T-helper 1 cell treated with Interleukin-12 subunit alpha and Interleukin-12 subunit beta and Interleukin-4 antibody, amounts not matched to agents 30 μg/mL and 1 μg/mL, for 36 hours (primary cell): ENCODE results near the gene SIN3B.

Experiments
- H3K27ac Mint-ChIP-seq: one replicate; pipeline ENCODE4 v1.8.0; 2021; ENCODE audit warnings: mild to moderate bottlenecking, mixed read lengths
- H3K27me3 Mint-ChIP-seq: one replicate; pipeline ENCODE4 v1.8.0; 2021; ENCODE audit warnings: low read depth, mixed read lengths
- H3K36me3 Mint-ChIP-seq: one replicate; pipeline ENCODE4 v1.8.0; 2021; ENCODE audit warnings: low read depth, mixed read lengths
- H3K4me1 Mint-ChIP-seq: one replicate; pipeline ENCODE4 v1.8.0; 2021; ENCODE audit warnings: low read depth, mixed read lengths
- H3K4me3 Mint-ChIP-seq: one replicate; pipeline ENCODE4 v1.8.0; 2021; ENCODE audit warnings: mild to moderate bottlenecking, moderate library complexity, mixed read lengths
- H3K9me3 Mint-ChIP-seq: one replicate; pipeline ENCODE4 v1.8.0; 2021; ENCODE audit warnings: mixed read lengths

The SIN3B gene

GRCh38 chr19:16895467-16896145 lies 66.4 kb downstream of the SIN3B start:
- Mint-ChIP-seq H3K27me3 (peaks cover 35% of the 10 kb centered on the region), H3K4me3 (peak overlapping the region; percentile 32), H3K36me3 (no peaks in the 10 kb centered on the region), H3K27ac (peak overlapping the region; percentile 17), H3K4me1 (peaks cover 19% of the 10 kb centered on the region), H3K9me3 (no peaks in the 10 kb centered on the region)

- H3K4me3 Mint-ChIP-seq = peak overlapping the region; percentile 65
- H3K9me3 Mint-ChIP-seq = no peaks in the 10 kb centered on the region
- no peaks in the 10 kb centered on the region for H3K36me3 Mint-ChIP-seq
- H3K27ac Mint-ChIP-seq = peak overlapping the region; percentile 71
- peaks cover 19% of the 10 kb centered on the region for H3K4me1 Mint-ChIP-seq
- peaks cover 35% of the 10 kb centered on the region for H3K27me3 Mint-ChIP-seq
Observed at GRCh38 chr19:16896146-16897028, 67.2 kb downstream of the SIN3B start.

- Mint-ChIP-seq H3K27ac (peak overlapping the region; percentile 71), H3K4me1 (peaks cover 19% of the 10 kb centered on the region)
Observed at GRCh38 chr19:16897029-16897855, 68.0 kb downstream of the SIN3B start.

GRCh38 chr19:16897856-16898161 lies 68.6 kb downstream of the SIN3B start:
- H3K27ac Mint-ChIP-seq = peak overlapping the region; percentile 76

More at GRCh38 chr19:16897029-16897855, 68.0 kb downstream of the SIN3B start:
- no peaks in the 10 kb centered on the region for H3K9me3 Mint-ChIP-seq
- peak overlapping the region; percentile 65 for H3K4me3 Mint-ChIP-seq
- H3K27me3 Mint-ChIP-seq = peaks cover 35% of the 10 kb centered on the region
- no peaks in the 10 kb centered on the region for H3K36me3 Mint-ChIP-seq

GRCh38 chr19:16898361-16899015 lies 69.3 kb downstream of the SIN3B start:
- no peaks in the 10 kb centered on the region for H3K9me3 Mint-ChIP-seq
- no peaks in the 10 kb centered on the region for H3K36me3 Mint-ChIP-seq
- peak overlapping the region; percentile 70 for H3K4me3 Mint-ChIP-seq
- H3K27ac Mint-ChIP-seq = peak overlapping the region; percentile 76
- peaks cover 16% of the 10 kb centered on the region for H3K4me1 Mint-ChIP-seq
- H3K27me3 Mint-ChIP-seq = peaks cover 25% of the 10 kb centered on the region

More at GRCh38 chr19:16897856-16898161, 68.6 kb downstream of the SIN3B start:
- Mint-ChIP-seq H3K4me3 (peak overlapping the region; percentile 25), H3K27me3 (peaks cover 29% of the 10 kb centered on the region), H3K36me3 (no peaks in the 10 kb centered on the region), H3K9me3 (no peaks in the 10 kb centered on the region), H3K4me1 (peaks cover 19% of the 10 kb centered on the region)

GRCh38 chr19:16899566-16900075 lies 70.4 kb downstream of the SIN3B start:
- peak overlapping the region; percentile 31 for H3K27ac Mint-ChIP-seq
- H3K4me3 Mint-ChIP-seq = peak overlapping the region; percentile 25
- no peaks in the 10 kb centered on the region for H3K36me3 Mint-ChIP-seq

GRCh38 chr19:16901491-16902175 lies 72.4 kb downstream of the SIN3B start:
- Mint-ChIP-seq H3K27ac (no peak overlapping the region), H3K9me3 (no peaks in the 10 kb centered on the region), H3K4me1 (peaks cover 14% of the 10 kb centered on the region), H3K27me3 (peaks cover 8% of the 10 kb centered on the region), H3K4me3 (no peak overlapping the region), H3K36me3 (no peaks in the 10 kb centered on the region)

More at GRCh38 chr19:16899566-16900075, 70.4 kb downstream of the SIN3B start:
- H3K9me3 Mint-ChIP-seq = no peaks in the 10 kb centered on the region
- H3K27me3 Mint-ChIP-seq = peaks cover 19% of the 10 kb centered on the region
- H3K4me1 Mint-ChIP-seq = peaks cover 14% of the 10 kb centered on the region

- Mint-ChIP-seq H3K4me3 (no peak overlapping the region), H3K27me3 (peaks cover 8% of the 10 kb centered on the region), H3K4me1 (peaks cover 14% of the 10 kb centered on the region), H3K36me3 (no peaks in the 10 kb centered on the region), H3K27ac (no peak overlapping the region), H3K9me3 (no peaks in the 10 kb centered on the region)
Observed at GRCh38 chr19:16902545-16902944, 73.3 kb downstream of the SIN3B start.

GRCh38 chr19:16903347-16903746 lies 74.1 kb downstream of the SIN3B start:
- H3K27me3 Mint-ChIP-seq = peaks cover 5% of the 10 kb centered on the region
- H3K4me3 Mint-ChIP-seq = no peak overlapping the region
- no peaks in the 10 kb centered on the region for H3K9me3 Mint-ChIP-seq
- H3K36me3 Mint-ChIP-seq = no peaks in the 10 kb centered on the region
- peaks cover 13% of the 10 kb centered on the region for H3K4me1 Mint-ChIP-seq
- no peak overlapping the region for H3K27ac Mint-ChIP-seq

- peaks cover 4% of the 10 kb centered on the region for H3K4me1 Mint-ChIP-seq
- H3K27me3 Mint-ChIP-seq = no peaks in the 10 kb centered on the region
- H3K27ac Mint-ChIP-seq = no peak overlapping the region
- no peaks in the 10 kb centered on the region for H3K9me3 Mint-ChIP-seq
- H3K36me3 Mint-ChIP-seq = no peaks in the 10 kb centered on the region
- no peak overlapping the region for H3K4me3 Mint-ChIP-seq
Observed at GRCh38 chr19:16904599-16904998, 75.4 kb downstream of the SIN3B start.

GRCh38 chr19:16908759-16909158 lies 79.6 kb downstream of the SIN3B start:
- no peaks in the 10 kb centered on the region for H3K27me3 Mint-ChIP-seq
- no peak overlapping the region for H3K27ac Mint-ChIP-seq
- no peaks in the 10 kb centered on the region for H3K36me3 Mint-ChIP-seq
- no peaks in the 10 kb centered on the region for H3K4me1 Mint-ChIP-seq
- H3K9me3 Mint-ChIP-seq = peaks cover 24% of the 10 kb centered on the region
- H3K4me3 Mint-ChIP-seq = no peak overlapping the region

- no peaks in the 10 kb centered on the region for H3K27me3 Mint-ChIP-seq
- H3K4me1 Mint-ChIP-seq = no peaks in the 10 kb centered on the region
- no peaks in the 10 kb centered on the region for H3K36me3 Mint-ChIP-seq
- peaks cover 24% of the 10 kb centered on the region for H3K9me3 Mint-ChIP-seq
- no peak overlapping the region for H3K27ac Mint-ChIP-seq
- H3K4me3 Mint-ChIP-seq = no peak overlapping the region
Observed at GRCh38 chr19:16911046-16911445, 81.8 kb downstream of the SIN3B start.

GRCh38 chr19:16912780-16913179 lies 83.6 kb downstream of the SIN3B start:
- H3K4me3 Mint-ChIP-seq = no peak overlapping the region
- no peaks in the 10 kb centered on the region for H3K36me3 Mint-ChIP-seq
- H3K9me3 Mint-ChIP-seq = peaks cover 27% of the 10 kb centered on the region
- H3K4me1 Mint-ChIP-seq = no peaks in the 10 kb centered on the region
- H3K27ac Mint-ChIP-seq = no peak overlapping the region
- no peaks in the 10 kb centered on the region for H3K27me3 Mint-ChIP-seq
